ENCODE results near the gene PDK1. TPM values are rescaled to one million over a fixed set of nuclear protein-coding genes. Genes with fewer than 3 reads are reported as not detected.

Gene PDK1
- total RNA-seq, 1 donor = 16.4 TPM

DNA sequence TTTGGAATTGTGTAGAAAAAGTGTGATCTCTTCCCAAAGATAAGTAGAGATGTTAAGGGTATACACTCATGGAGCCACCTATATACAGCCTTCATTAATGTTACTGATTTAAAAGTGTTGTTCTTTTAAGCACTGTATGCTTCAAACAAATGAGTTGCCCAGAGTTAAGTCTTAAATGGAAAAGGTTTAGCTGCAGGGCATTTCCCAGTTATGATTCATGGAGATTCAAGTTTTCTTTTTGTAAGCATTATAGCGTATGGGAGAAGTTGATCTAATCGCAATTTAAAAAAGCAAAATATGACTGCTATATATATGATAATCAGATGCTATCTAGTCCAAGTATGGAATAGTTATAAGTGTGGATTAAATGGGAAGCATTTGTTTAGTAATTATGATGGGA is 4.8 kb downstream of the PDK1 start:
- TF ChIP-seq, protein P1, sequence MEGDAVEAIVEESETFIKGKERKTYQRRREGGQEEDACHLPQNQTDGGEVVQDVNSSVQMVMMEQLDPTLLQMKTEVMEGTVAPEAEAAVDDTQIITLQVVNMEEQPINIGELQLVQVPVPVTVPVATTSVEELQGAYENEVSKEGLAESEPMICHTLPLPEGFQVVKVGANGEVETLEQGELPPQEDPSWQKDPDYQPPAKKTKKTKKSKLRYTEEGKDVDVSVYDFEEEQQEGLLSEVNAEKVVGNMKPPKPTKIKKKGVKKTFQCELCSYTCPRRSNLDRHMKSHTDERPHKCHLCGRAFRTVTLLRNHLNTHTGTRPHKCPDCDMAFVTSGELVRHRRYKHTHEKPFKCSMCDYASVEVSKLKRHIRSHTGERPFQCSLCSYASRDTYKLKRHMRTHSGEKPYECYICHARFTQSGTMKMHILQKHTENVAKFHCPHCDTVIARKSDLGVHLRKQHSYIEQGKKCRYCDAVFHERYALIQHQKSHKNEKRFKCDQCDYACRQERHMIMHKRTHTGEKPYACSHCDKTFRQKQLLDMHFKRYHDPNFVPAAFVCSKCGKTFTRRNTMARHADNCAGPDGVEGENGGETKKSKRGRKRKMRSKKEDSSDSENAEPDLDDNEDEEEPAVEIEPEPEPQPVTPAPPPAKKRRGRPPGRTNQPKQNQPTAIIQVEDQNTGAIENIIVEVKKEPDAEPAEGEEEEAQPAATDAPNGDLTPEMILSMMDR (IDR thresholded peaks at IDR 0.05; ENCODE audit: insufficient read depth, low read length) = no peak
- H3K4me3 ChIP-seq (ENCODE audit: low read depth, low read length) = no peak overlapping the region
- no peak for DNase-seq (ENCODE audit: low read depth)

DNA sequence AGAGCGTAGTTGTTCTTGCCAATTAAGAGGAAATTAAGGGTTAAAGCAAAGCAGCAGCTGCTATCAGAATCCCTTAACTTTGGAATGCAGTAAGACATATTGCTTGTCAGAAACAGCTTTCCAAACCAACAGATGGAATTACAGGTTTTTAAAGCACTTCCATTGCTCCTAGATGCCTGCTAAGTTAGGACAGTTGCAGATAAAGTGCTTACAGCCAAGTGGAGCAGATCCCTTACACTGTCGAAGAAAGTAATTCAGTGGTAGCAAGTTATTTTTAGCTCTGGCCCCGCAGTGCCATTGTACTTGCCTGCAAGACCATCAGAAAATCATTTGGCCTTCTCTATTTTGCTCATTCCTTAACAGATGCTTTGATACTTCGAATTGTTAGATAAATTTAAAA is 5.4 kb downstream of the PDK1 start:
- no peak for DNase-seq (ENCODE audit: low read depth)
- H3K4me3 ChIP-seq (ENCODE audit: low read depth, low read length) = no peak overlapping the region
- TF ChIP-seq, protein P1 (IDR thresholded peaks at IDR 0.05; ENCODE audit: insufficient read depth, low read length) = no peak

DNA sequence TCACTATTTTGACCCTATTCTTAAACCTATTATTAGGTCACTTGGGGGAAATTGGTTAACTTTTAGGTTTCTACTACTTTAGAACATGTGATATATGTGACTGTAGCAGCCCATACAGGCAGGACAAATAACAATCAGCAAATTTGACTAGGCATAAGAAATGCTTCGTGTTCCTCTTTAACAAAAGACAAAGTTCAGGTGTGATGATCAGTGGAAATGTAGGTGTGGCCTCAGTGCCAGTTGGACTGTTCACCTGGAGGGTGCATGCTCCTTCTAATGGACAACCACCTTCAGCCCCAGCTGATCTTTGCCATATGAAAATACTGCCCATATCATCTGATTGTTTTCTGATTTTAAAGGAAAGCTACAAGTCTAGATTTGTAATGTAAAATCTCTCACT is 6.4 kb downstream of the PDK1 start:
- no peak overlapping the region for H3K4me3 ChIP-seq (ENCODE audit: low read depth, low read length)
- TF ChIP-seq, protein P1 (IDR thresholded peaks at IDR 0.05; ENCODE audit: insufficient read depth, low read length) = no peak

DNA sequence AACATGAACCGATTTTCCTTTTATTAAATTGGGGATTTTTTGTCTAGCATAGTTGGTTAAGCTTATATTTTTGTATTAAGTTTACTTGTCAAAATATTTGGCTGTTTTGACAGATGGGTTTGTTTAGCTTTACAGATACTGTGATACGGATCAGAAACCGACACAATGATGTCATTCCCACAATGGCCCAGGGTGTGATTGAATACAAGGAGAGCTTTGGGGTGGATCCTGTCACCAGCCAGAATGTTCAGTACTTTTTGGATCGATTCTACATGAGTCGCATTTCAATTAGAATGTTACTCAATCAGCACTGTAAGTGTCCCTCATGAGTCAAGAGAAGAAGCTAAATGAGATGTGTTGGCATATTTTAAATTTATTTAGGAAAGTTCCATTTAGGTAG is 8.5 kb downstream of the PDK1 start:
- TF ChIP-seq, protein P1 (IDR thresholded peaks at IDR 0.05; ENCODE audit: insufficient read depth, low read length) = no peak
- H3K4me3 ChIP-seq (ENCODE audit: low read depth, low read length) = no peak overlapping the region
- DNase-seq (ENCODE audit: low read depth) = no peak

More for the DNA sequence above, 6.4 kb downstream of the PDK1 start:
- no peak for DNase-seq (ENCODE audit: low read depth)

DNA sequence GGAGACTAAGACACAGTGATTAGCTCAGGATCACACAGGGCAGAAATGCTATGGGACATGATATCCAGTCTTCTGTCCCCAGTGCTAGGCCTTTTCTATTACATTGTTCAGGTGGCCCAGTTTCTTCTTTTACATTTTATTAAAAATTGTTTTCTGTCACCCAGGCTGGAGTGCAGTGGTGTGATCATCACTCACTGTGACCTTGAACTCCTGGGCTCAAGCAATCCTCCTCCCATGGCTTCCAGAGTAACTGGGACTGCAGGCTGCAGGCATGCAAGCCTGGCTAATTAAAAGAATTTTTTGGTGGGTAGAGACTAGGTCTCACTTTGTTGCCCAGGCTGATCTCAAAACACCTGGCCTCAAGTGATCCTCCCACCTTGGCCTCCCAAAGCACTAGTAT is 15.4 kb downstream of the PDK1 start:
- no peak for DNase-seq (ENCODE audit: low read depth)
- no peak overlapping the region for H3K4me3 ChIP-seq (ENCODE audit: low read depth, low read length)
- TF ChIP-seq, protein P1 (IDR thresholded peaks at IDR 0.05; ENCODE audit: insufficient read depth, low read length) = no peak

DNA sequence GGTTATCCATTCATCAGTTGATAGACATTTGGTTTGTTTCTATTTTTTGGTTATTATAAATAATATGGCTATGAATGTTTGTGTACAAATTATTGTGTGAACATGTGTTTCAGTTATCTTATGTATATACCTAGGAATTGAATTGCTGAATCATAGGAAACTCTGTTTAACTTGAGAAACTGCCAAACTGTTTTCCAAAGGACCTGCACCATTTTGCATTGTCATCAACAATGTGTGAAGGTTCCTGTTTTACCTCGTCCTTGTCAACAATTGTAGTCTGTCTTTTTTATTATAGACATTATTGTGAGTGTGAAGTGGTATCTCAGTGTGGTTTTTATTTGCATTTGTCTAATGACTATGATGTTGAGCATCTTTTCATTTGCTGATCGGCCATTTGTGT is 17.1 kb downstream of the PDK1 start:
- no peak for DNase-seq (ENCODE audit: low read depth)
- H3K4me3 ChIP-seq (ENCODE audit: low read depth, low read length) = no peak overlapping the region
- TF ChIP-seq, protein P1 (IDR thresholded peaks at IDR 0.05; ENCODE audit: insufficient read depth, low read length) = no peak

DNA sequence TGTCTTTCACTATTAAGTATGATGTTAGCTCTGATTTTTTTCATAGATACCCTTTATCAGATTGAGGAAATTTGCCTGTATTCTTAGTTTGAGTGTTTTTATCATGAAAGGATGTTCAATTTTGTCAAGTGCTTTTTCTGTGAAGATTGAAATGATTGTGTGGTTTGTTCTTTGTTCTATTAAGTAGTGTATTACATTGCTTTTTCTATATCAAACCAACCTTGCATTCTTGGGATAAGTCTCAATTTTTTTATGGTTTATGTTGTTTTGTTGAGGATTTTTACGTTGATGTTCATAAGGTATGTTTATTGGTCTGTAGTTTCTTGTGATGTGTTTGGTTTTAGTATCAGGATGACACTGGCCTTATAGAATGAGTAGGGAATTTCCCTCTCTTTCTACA is 19.1 kb downstream of the PDK1 start:
- no peak overlapping the region for H3K4me3 ChIP-seq (ENCODE audit: low read depth, low read length)
- TF ChIP-seq, protein P1 (IDR thresholded peaks at IDR 0.05; ENCODE audit: insufficient read depth, low read length) = no peak
- DNase-seq (ENCODE audit: low read depth) = no peak

All from fibroblast of the aortic adventitia (primary cell).